Measurements from ENCODE around the gene UFC1.

DNA sequence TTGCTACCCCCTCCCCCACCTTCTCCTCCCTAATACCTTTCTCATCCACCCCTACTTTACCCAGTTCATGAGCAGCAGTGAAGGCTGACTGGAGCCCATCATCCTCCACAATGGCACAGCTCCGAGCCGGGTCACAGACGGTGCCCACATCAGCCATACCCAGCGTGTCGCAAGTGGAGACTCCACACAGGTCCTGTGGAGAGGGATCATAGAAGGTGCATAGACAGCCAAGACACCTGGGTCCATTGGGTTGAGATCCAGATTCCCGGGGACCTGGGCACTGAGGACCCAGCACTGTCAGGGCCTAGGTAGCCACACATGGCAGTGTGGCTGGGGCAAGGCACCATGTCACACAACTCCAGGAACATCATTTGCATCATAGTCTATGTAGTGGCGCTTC, 42.3 kb downstream of the UFC1 start:
- TF ChIP-seq JUND (IDR thresholded peaks at IDR 0.05) (no peak), POLR2A (IDR thresholded peaks at IDR 0.05; ENCODE audit: borderline replicate concordance, extremely low read depth, insufficient read depth, insufficient read length) (no peak)
- TF ChIP-seq, protein P1, sequence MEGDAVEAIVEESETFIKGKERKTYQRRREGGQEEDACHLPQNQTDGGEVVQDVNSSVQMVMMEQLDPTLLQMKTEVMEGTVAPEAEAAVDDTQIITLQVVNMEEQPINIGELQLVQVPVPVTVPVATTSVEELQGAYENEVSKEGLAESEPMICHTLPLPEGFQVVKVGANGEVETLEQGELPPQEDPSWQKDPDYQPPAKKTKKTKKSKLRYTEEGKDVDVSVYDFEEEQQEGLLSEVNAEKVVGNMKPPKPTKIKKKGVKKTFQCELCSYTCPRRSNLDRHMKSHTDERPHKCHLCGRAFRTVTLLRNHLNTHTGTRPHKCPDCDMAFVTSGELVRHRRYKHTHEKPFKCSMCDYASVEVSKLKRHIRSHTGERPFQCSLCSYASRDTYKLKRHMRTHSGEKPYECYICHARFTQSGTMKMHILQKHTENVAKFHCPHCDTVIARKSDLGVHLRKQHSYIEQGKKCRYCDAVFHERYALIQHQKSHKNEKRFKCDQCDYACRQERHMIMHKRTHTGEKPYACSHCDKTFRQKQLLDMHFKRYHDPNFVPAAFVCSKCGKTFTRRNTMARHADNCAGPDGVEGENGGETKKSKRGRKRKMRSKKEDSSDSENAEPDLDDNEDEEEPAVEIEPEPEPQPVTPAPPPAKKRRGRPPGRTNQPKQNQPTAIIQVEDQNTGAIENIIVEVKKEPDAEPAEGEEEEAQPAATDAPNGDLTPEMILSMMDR (IDR thresholded peaks at IDR 0.05 in 2 of 3, conservative IDR thresholded peaks at IDR 0.05 in 1 of 3; ENCODE audit: borderline replicate concordance in 1 of 3, insufficient read depth in 1 of 3, low read depth in 2 of 3, low read length in 2 of 3), result no peak
